Measurements from ENCODE around the gene SOD2. TPM values are rescaled to one million over a fixed set of nuclear protein-coding genes. Genes with fewer than 3 reads are reported as not detected.

SOD2 gene
- polyA plus RNA-seq, 3 donors = 447 to 746 (median 569) TPM

DNA sequence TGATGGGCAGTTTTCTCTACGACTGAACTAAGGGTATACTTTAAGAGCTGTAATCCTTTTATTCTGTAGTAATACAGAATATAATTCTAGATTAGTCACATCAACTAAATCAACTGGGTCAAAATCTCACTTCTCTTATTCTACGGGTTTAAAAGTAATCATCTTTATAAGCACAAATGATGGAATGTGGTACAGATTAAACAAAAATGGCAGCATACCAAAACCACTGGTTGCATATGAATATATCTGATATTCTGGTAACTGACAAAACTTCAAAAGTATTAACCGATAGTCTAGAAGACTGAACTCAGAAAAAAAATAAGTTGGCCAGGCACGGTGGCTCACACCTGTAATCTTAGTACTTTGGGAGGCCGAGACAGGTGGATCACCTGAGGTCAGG lies 7.0 kb downstream of the SOD2 start:
- H3K36me3 Mint-ChIP-seq = peaks cover 67 to 92% of the 10 kb centered on the region in 2 donors
- peaks cover 67 to 94% of the 10 kb centered on the region in 2 donors for H3K36me3 ChIP-seq (replicated peaks in 1 of 2; ENCODE audit: control insufficient read depth in 1 of 2, insufficient read depth in 2 of 2, low read length in 2 of 2)
- no peak overlapping the region for H3K4me3 Mint-ChIP-seq

DNA sequence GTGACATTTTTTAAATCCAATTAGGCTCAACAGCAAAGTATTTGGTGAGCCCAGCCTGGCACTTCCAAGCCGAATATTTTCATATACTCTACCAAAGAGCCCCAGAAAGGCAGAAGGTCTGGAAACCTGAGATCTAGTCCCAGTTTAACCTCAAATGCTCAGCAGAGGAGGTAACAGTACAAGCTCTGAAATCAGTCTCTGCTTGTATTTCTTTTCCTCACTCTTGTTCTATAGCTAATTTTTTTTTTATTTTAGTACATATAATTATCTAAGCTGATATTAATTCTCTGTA lies 9.1 kb downstream of the SOD2 start:
- Histone ChIP-seq H3K36me3 (replicated peaks in 1 of 2; ENCODE audit: control insufficient read depth in 1 of 2, insufficient read depth in 2 of 2, low read length in 2 of 2) (peaks cover 70 to 95% of the 10 kb centered on the region in 2 donors), H3K4me2 (replicated peaks; ENCODE audit: extremely low read depth, low read length, poor library complexity, severe bottlenecking) (peak overlapping the region; percentile 16), H3K9ac (ENCODE audit: insufficient read depth, low read length, poor library complexity, severe bottlenecking) (no peak overlapping the region), H3K4me3 (replicated peaks in 1 of 3; ENCODE audit: low read depth in 2 of 3, low read length in 3 of 3) (peak overlapping the region in 1 of 3 experiments; percentile 28), H3K27me3 (ENCODE audit: control insufficient read depth in 2 of 2, insufficient read depth in 2 of 2, low read length in 2 of 2) (no peaks in the 10 kb centered on the region), H4K20me1 (ENCODE audit: insufficient read depth, low read length) (peaks cover 99% of the 10 kb centered on the region), H3K4me1 (ENCODE audit: control insufficient read depth in 1 of 2, insufficient read depth in 2 of 2, low read length in 2 of 2) (peaks cover 42 to 65% of the 10 kb centered on the region in 2 donors), H3K27ac (ENCODE audit: low read depth in 1 of 2, low read length in 2 of 2) (peak overlapping the region in 1 of 2 donors; percentile 64), H3K9me3 (replicated peaks in 1 of 2; ENCODE audit: control insufficient read depth in 1 of 2, insufficient read depth in 1 of 2, low read length in 2 of 2) (no peaks in the 10 kb centered on the region), H2AFZ (ENCODE audit: insufficient read depth, low read depth, low read length, poor library complexity, severe bottlenecking) (no peak overlapping the region), H3K79me2 (ENCODE audit: insufficient read depth, low read length) (peaks cover 59% of the 10 kb centered on the region)
- WGBS (ENCODE audit: insufficient coverage) = 100% methylated on average over 1 of the region's 1 CpG
- intact Hi-C loops (cut with micrococcal nuclease) = no loop called here
- no peak for DNase-seq
- peak overlapping the region in 6 of 7 donors; percentile 62 to 88 (median 72) for H3K27ac Mint-ChIP-seq
- no peaks in the 10 kb centered on the region for H3K27me3 Mint-ChIP-seq (ENCODE audit: low read depth in 3 of 3)
- peaks cover 72 to 95% of the 10 kb centered on the region in 2 donors for H3K36me3 Mint-ChIP-seq
- H3K4me1 Mint-ChIP-seq = peaks cover 64% of the 10 kb centered on the region
- H3K9me3 Mint-ChIP-seq = peaks cover 0 to 3% (median 0%) of the 10 kb centered on the region in 7 donors
- H3K4me3 Mint-ChIP-seq = no peak overlapping the region
- TF ChIP-seq, protein P1, sequence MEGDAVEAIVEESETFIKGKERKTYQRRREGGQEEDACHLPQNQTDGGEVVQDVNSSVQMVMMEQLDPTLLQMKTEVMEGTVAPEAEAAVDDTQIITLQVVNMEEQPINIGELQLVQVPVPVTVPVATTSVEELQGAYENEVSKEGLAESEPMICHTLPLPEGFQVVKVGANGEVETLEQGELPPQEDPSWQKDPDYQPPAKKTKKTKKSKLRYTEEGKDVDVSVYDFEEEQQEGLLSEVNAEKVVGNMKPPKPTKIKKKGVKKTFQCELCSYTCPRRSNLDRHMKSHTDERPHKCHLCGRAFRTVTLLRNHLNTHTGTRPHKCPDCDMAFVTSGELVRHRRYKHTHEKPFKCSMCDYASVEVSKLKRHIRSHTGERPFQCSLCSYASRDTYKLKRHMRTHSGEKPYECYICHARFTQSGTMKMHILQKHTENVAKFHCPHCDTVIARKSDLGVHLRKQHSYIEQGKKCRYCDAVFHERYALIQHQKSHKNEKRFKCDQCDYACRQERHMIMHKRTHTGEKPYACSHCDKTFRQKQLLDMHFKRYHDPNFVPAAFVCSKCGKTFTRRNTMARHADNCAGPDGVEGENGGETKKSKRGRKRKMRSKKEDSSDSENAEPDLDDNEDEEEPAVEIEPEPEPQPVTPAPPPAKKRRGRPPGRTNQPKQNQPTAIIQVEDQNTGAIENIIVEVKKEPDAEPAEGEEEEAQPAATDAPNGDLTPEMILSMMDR (IDR thresholded peaks at IDR 0.05) = no peak

More for the DNA sequence above, 7.0 kb downstream of the SOD2 start:
- Histone ChIP-seq H3K27ac (ENCODE audit: low read depth in 1 of 2, low read length in 2 of 2) (no peak overlapping the region), H3K79me2 (ENCODE audit: insufficient read depth, low read length) (peaks cover 73% of the 10 kb centered on the region), H3K4me3 (replicated peaks in 1 of 3; ENCODE audit: low read depth in 2 of 3, low read length in 3 of 3) (no peak overlapping the region), H3K4me1 (ENCODE audit: control insufficient read depth in 1 of 2, insufficient read depth in 2 of 2, low read length in 2 of 2) (peaks cover 36 to 63% of the 10 kb centered on the region in 2 donors), H3K4me2 (replicated peaks; ENCODE audit: extremely low read depth, low read length, poor library complexity, severe bottlenecking) (no peak overlapping the region), H3K9ac (ENCODE audit: insufficient read depth, low read length, poor library complexity, severe bottlenecking) (no peak overlapping the region), H2AFZ (ENCODE audit: insufficient read depth, low read depth, low read length, poor library complexity, severe bottlenecking) (no peak overlapping the region), H3K9me3 (replicated peaks in 1 of 2; ENCODE audit: control insufficient read depth in 1 of 2, insufficient read depth in 1 of 2, low read length in 2 of 2) (no peaks in the 10 kb centered on the region), H3K27me3 (ENCODE audit: control insufficient read depth in 2 of 2, insufficient read depth in 2 of 2, low read length in 2 of 2) (no peaks in the 10 kb centered on the region), H4K20me1 (ENCODE audit: insufficient read depth, low read length) (peaks cover 98% of the 10 kb centered on the region)
- TF ChIP-seq, protein P1 (IDR thresholded peaks at IDR 0.05) = no peak
- peak overlapping the region in 1 of 7 donors; percentile 26 for H3K27ac Mint-ChIP-seq
- intact Hi-C loops (cut with micrococcal nuclease) = no loop called here
- DNase-seq = peak in 1 of 3 donors; percentile 15
- H3K4me1 Mint-ChIP-seq = peaks cover 64% of the 10 kb centered on the region
- WGBS (ENCODE audit: insufficient coverage) = 68% methylated on average over 2 of the region's 5 CpGs
- peaks cover 0 to 5% (median 0%) of the 10 kb centered on the region in 7 donors for H3K9me3 Mint-ChIP-seq
- peaks cover 0 to 2% (median 0%) of the 10 kb centered on the region in 3 donors for H3K27me3 Mint-ChIP-seq (ENCODE audit: low read depth in 3 of 3)
